ENCODE results near the gene SLC25A24. TPM values are rescaled to one million over a fixed set of nuclear protein-coding genes. Genes with fewer than 3 reads are reported as not detected.

SLC25A24 gene
- 12.5 to 32.7 TPM (median 28.8 TPM) in 5 replicates for total RNA-seq (2022; extraction: Qiagen RNA extraction; ENCODE audit: low read depth)

GRCh38 chr1:108199781-108200686 is at the start of gene SLC25A24:
SLC25A24 (minus strand) TSS chr1:108200343; CDS start chr1:108200138, 205 bp downstream.

GRCh38 chr1:108243976-108244375 is 43.8 kb upstream of the SLC25A24 start, which contains the start of gene NBPF4:
NBPF4 (minus strand) TSS chr1:108244076; CDS start chr1:108243761, 315 bp downstream.

Other genes with a start within 250 kb of the SLC25A24 start
- gene VAV3, start 235.2 kb downstream of the SLC25A24 start, total RNA-seq (2022; extraction: Qiagen RNA extraction; ENCODE audit: low read depth) = 0.79 to 2.1 TPM (median 1.3 TPM) in 5 replicates
- gene NBPF4, start 43.7 kb upstream of the SLC25A24 start, total RNA-seq (2022; extraction: Qiagen RNA extraction; ENCODE audit: low read depth) = 0.12 to 0.23 TPM (median 0.19 TPM) in 4 of 5 replicates, not detected in the other
- not detected in 5 replicates for gene NBPF6, start 250.0 kb upstream of the SLC25A24 start, total RNA-seq (2022; extraction: Qiagen RNA extraction; ENCODE audit: low read depth)

Data from A549 treated with RU486 at 1 μM for 4 hours (cell line).